ENCODE data around the gene HDAC1. TPM values are rescaled to one million over a fixed set of nuclear protein-coding genes. Genes with fewer than 3 reads are reported as not detected.

Gene HDAC1
- total RNA-seq, 1 donor from 2014 or later: 36.9 TPM

GRCh38 chr1:32311709-32312393, 20.0 kb downstream of the HDAC1 start:
- no peak for DNase-seq
- Mint-ChIP-seq H3K27ac (ENCODE audit: unreplicated experiment) (no peak overlapping the region), H3K36me3 (ENCODE audit: unreplicated experiment) (no peaks in the 10 kb centered on the region), H3K4me3 (ENCODE audit: unreplicated experiment) (no peak overlapping the region), H3K27me3 (ENCODE audit: unreplicated experiment) (no peaks in the 10 kb centered on the region), H3K4me1 (ENCODE audit: low read depth, unreplicated experiment) (no peaks in the 10 kb centered on the region), H3K9me3 (ENCODE audit: unreplicated experiment) (no peaks in the 10 kb centered on the region)
- TF ChIP-seq CTCF (IDR thresholded peaks at IDR 0.05; ENCODE audit: partially characterized antibody, unreplicated experiment): no peak

DNA sequence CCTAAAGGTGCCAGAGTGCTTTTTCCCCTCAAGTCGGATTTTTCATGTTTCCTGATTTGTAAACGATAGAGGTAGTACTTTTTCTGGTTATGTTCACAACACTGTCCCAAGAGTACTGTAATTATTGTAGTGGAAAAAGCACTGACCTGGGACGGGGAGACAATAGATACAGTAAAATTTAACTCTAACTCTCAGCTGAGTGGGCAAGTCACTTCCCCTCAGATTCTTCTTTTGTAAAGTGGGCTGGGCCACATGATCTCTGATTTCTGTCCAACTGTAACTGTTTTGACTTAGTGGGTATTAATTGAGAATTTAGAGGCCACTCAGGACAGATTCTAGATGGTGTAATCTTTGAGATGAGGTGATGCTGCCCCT, 25.0 kb downstream of the HDAC1 start:
- no peaks in the 10 kb centered on the region for H3K4me1 Mint-ChIP-seq (ENCODE audit: low read depth, unreplicated experiment)
- no peaks in the 10 kb centered on the region for H3K27me3 Mint-ChIP-seq (ENCODE audit: unreplicated experiment)
- H3K4me3 Mint-ChIP-seq (ENCODE audit: unreplicated experiment): no peak overlapping the region
- TF ChIP-seq CTCF (IDR thresholded peaks at IDR 0.05; ENCODE audit: partially characterized antibody, unreplicated experiment): no peak
- no peaks in the 10 kb centered on the region for H3K36me3 Mint-ChIP-seq (ENCODE audit: unreplicated experiment)
- no peak overlapping the region for H3K27ac Mint-ChIP-seq (ENCODE audit: unreplicated experiment)
- no peaks in the 10 kb centered on the region for H3K9me3 Mint-ChIP-seq (ENCODE audit: unreplicated experiment)
- DNase-seq: no peak

DNA sequence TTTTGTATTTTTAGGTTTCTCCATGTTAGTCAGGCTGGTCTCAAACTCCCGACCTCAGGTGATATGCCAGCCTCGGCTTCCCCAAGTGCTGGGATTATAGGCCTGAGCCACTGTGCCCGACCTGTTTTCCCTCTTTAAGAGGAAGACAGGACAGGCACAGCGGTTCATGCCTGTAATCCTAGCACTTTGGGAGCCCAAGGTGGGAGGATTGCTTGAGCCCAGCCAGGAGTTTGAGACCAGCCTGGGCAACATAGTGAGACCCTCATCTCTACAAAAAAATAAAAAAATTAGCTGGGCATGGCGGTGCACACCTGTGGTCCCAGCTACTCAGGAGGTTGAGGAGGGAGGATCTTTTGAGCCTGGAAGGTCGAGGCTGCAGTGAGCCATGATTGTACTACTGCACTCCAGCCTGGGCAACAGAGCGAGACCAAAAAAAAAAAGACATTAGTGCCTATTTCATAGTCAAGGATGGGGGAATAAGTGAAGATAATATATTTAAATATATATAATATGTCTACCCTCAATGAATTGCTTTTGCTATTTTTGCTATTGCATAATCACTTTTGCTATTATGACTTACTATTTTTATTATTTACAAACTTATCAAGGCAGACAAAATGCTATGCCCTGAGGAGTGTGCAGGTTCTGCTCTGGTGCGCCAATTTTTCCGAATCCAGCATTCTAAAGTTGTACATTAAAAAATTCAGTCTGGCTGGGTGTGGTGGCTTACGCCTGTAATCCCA, 26.4 kb downstream of the HDAC1 start:
- Mint-ChIP-seq H3K9me3 (ENCODE audit: unreplicated experiment) (no peaks in the 10 kb centered on the region), H3K4me1 (ENCODE audit: low read depth, unreplicated experiment) (no peaks in the 10 kb centered on the region), H3K27ac (ENCODE audit: unreplicated experiment) (no peak overlapping the region), H3K27me3 (ENCODE audit: unreplicated experiment) (no peaks in the 10 kb centered on the region), H3K4me3 (ENCODE audit: unreplicated experiment) (no peak overlapping the region), H3K36me3 (ENCODE audit: unreplicated experiment) (no peaks in the 10 kb centered on the region)
- TF ChIP-seq CTCF (IDR thresholded peaks at IDR 0.05; ENCODE audit: partially characterized antibody, unreplicated experiment): no peak
- DNase-seq: no peak

DNA sequence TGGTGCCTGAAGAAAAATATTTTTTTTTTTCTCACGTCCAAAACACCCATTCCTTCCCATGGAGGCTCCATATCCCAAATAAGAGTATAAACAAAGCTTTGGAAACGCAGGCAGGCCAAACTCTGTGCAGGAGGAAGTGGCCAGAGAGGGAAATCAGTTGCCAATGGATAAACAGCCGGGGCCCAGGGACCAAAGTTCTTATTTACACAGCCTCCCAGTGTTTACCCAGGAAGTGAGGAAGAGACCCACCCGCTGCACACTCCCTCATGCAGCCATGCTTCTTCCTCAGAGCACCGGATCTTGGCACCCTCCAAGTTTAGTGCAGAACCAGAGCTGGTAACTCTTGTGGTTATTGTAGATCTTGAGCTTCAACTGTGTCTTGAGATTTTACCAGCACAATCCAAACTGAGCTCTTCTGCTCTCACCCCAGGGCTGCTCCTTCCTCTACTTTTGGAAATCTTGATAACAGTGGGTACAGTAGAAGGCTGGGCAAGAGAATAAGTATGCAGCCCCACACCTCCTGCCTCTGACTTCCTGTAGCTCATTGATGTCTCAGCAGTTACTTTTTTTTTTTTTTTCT, 29.9 kb downstream of the HDAC1 start:
- Mint-ChIP-seq H3K9me3 (ENCODE audit: unreplicated experiment) (no peaks in the 10 kb centered on the region), H3K27ac (ENCODE audit: unreplicated experiment) (no peak overlapping the region), H3K4me3 (ENCODE audit: unreplicated experiment) (no peak overlapping the region), H3K27me3 (ENCODE audit: unreplicated experiment) (no peaks in the 10 kb centered on the region), H3K4me1 (ENCODE audit: low read depth, unreplicated experiment) (no peaks in the 10 kb centered on the region), H3K36me3 (ENCODE audit: unreplicated experiment) (no peaks in the 10 kb centered on the region)
- TF ChIP-seq CTCF (IDR thresholded peaks at IDR 0.05; ENCODE audit: partially characterized antibody, unreplicated experiment): no peak
- no peak for DNase-seq

GRCh38 chr1:32327204-32327603, 35.3 kb downstream of the HDAC1 start:
- Mint-ChIP-seq H3K4me3 (ENCODE audit: unreplicated experiment) (no peak overlapping the region), H3K4me1 (ENCODE audit: low read depth, unreplicated experiment) (peaks cover 2% of the 10 kb centered on the region), H3K9me3 (ENCODE audit: unreplicated experiment) (peaks cover 4% of the 10 kb centered on the region), H3K27me3 (ENCODE audit: unreplicated experiment) (peaks cover 2% of the 10 kb centered on the region), H3K27ac (ENCODE audit: unreplicated experiment) (no peak overlapping the region), H3K36me3 (ENCODE audit: unreplicated experiment) (peaks cover 13% of the 10 kb centered on the region)
- TF ChIP-seq CTCF (IDR thresholded peaks at IDR 0.05; ENCODE audit: partially characterized antibody, unreplicated experiment): no peak
- no peak for DNase-seq
